Kidney (tissue), 14 donors: ENCODE results near the gene PCDHA10. TPM values are rescaled to one million over a fixed set of nuclear protein-coding genes. Genes with fewer than 3 reads are reported as not detected.
"Not testable (repeated sequence)": the region's sequence is repeated elsewhere in the genome, so short reads cannot be mapped to it uniquely, and the experiment has no call there.

Experiments used
- DNase-seq, 5 donors: peaks; one replicate each; pipeline ENCODE4 v3.0.0-alpha.2; 2013 to 2020
- FAIRE-seq: peaks from 2 replicates; lab custom pipeline; 2012; peaks lifted over from hg19 to GRCh38; lab: Jason Lieb, UNC
- H3K27ac ChIP-seq, 2 donors: one replicate each; pipeline ENCODE4 v1.7.0; 2013; ENCODE audit warnings: low read depth in 2 of 2, low read length in 2 of 2, inconsistent platforms in 1 of 2
- H3K27me3 ChIP-seq: one replicate; pipeline ENCODE4 v1.7.1; 2013; ENCODE audit warnings: low read length, inconsistent platforms; ENCODE audit not compliant: control insufficient read depth, insufficient read depth
- H3K36me3 ChIP-seq, 3 donors: one replicate each; pipeline versions ENCODE4 v1.7.0 to v1.7.1; 2013; ENCODE audit warnings: low read length in 3 of 3, control low read depth in 1 of 3, inconsistent platforms in 1 of 3; ENCODE audit not compliant: insufficient read depth in 3 of 3, control insufficient read depth in 2 of 3
- H3K4me1 ChIP-seq, 3 donors: one replicate each; pipeline versions ENCODE4 v1.7.0 to v1.7.1; 2013; ENCODE audit warnings: low read length in 3 of 3, inconsistent platforms in 1 of 3, low read depth in 1 of 3; ENCODE audit not compliant: control insufficient read depth in 2 of 3, insufficient read depth in 2 of 3
- H3K4me3 ChIP-seq, 3 donors: one replicate each; pipeline versions ENCODE4 v1.7.0 to v1.8.1; 2013; ENCODE audit warnings: low read length in 3 of 3, control low read depth in 1 of 3, inconsistent platforms in 1 of 3
- H3K9ac ChIP-seq, 3 donors: one replicate each; pipeline versions ENCODE4 v1.7.0 to v1.7.1; 2013; ENCODE audit warnings: low read length in 3 of 3, control low read depth in 1 of 3, inconsistent platforms in 1 of 3
- H3K9me3 ChIP-seq, 3 donors: one replicate each; pipeline versions ENCODE4 v1.7.0 to v1.7.1; 2013; ENCODE audit warnings: low read length in 3 of 3, control low read depth in 1 of 3, inconsistent platforms in 1 of 3; ENCODE audit not compliant: control insufficient read depth in 2 of 3, insufficient read depth in 1 of 3
- CTCF ChIP-seq: IDR thresholded peaks from 3 replicates; pipeline ENCODE4 v1.5.1; 2012; ENCODE audit warnings: mild to moderate bottlenecking, moderate library complexity, borderline replicate concordance; ENCODE audit not compliant: insufficient read depth; ENCODE audit errors: extremely low read depth
- intact Hi-C: fragments of 100-400 bp; cut with DNase I; formaldehyde crosslinking; loops from one replicate; pipeline ENCODE4 v1.11.1; 2022
- polyA plus RNA-seq: library from polyadenylated mRNA; stranded (reverse); fragments of 350-450 nt; fragmentation: Illumina TruSeq; extraction: RNeasy Lipid Tissue Mini Kit (QIAGEN cat#74804); gene quantifications from one replicate; pipeline ENCODE4 v1.2.3, GENCODE V29; 2014; ENCODE audit warnings: low read depth, low replicate concordance; ENCODE audit not compliant: insufficient read depth
- total RNA-seq: library from RNA; stranded (reverse); fragmentation: NEBNext Ultra II Directional; extraction: Animal tissue kit (Norgen Biotek cat#: 25700); gene quantifications from one replicate; pipeline ENCODE4 v1.2.1, GENCODE V29; 2021
- donor health status: control.
- donor health status: control.
- donor health status: control.
- donor health status: control.
- donor health status: control.
- donor health status: DM: yes; HTN: yes; CAD: no.
- donor health status: Normal renal cell carcinoma (clear cell type).

The PCDHA10 gene
- total and polyA plus RNA-seq, 2 donors from 2014 or later = 1.7 to 7.6 TPM

- FAIRE-seq (no peak), DNase-seq (peak in 1 of 5 donors; percentile 4)
- H3K9ac ChIP-seq = no peak within 1 kb of the TSS
- TF ChIP-seq CTCF = no peak
- no peak within 1 kb of the TSS for H3K27ac ChIP-seq
- peak within 1 kb of the TSS in 2 of 3 donors; percentile 2 to 22 for H3K4me3 ChIP-seq
- no peaks in the 10 kb centered on the region for H3K27me3 ChIP-seq
- peaks cover 0 to 13% (median 8%) of the 10 kb centered on the region in 3 donors for H3K9me3 ChIP-seq
- intact Hi-C loops = no loop called here
- H3K4me1 ChIP-seq = no peaks in the 10 kb centered on the region
- no peaks in the 10 kb centered on the region for H3K36me3 ChIP-seq
These were observed 21.7 kb upstream of the PCDHA10 start, which contains the start of gene PCDHA7 for GRCh38 chr5:140833993-140834392. TSS of gene PCDHA7 (plus strand) at chr5:140834269. CDS start at chr5:140834384, 115 bp downstream.

- H3K36me3 ChIP-seq, H3K27me3 ChIP-seq, FAIRE-seq, intact Hi-C loops, DNase-seq, H3K4me1 ChIP-seq, H3K27ac ChIP-seq, H3K9ac ChIP-seq: not testable (repeated sequence)
- H3K4me3 ChIP-seq = peak overlapping the region in 2 of 3 donors; percentile 2 to 22
- H3K9me3 ChIP-seq = peaks cover 0 to 13% (median 8%) of the 10 kb centered on the region in 3 donors
These were observed 21.2 kb upstream of the PCDHA10 start for GRCh38 chr5:140834439-140835008.

DNA sequence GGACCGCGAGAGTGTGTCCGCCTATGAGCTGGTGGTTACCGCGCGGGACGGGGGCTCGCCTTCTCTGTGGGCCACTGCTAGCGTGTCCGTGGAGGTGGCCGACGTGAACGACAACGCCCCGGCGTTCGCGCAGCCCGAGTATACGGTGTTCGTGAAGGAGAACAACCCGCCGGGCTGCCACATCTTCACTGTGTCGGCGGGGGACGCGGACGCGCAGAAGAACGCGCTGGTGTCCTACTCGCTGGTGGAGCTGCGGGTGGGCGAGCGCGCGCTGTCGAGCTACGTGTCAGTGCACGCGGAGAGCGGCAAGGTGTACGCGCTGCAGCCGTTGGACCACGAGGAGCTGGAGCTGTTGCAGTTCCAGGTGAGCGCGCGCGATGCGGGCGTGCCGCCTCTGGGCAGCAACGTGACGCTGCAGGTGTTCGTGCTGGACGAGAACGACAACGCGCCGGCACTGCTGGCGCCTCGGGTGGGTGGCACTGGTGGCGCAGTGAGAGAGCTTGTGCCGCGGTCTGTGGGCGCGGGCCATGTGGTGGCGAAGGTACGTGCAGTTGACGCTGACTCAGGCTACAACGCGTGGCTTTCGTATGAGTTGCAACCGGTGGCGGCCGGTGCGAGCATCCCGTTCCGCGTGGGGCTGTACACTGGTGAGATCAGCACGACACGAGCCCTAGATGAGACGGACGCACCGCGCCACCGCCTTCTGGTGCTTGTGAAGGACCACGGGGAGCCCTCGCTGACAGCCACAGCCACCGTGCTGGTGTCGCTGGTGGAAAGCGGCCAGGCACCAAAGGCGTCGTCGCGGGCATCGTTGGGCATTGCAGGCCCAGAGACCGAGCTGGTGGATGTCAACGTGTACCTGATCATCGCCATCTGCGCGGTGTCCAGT lies 19.8 kb upstream of the PCDHA10 start:
- TF ChIP-seq CTCF = no peak
- Histone ChIP-seq H3K27me3 (no peaks in the 10 kb centered on the region), H3K9ac (no peak overlapping the region), H3K9me3 (peaks cover 0 to 14% (median 10%) of the 10 kb centered on the region in 3 donors), H3K4me1 (no peaks in the 10 kb centered on the region), H3K27ac (no peak overlapping the region), H3K4me3 (no peak overlapping the region), H3K36me3 (no peaks in the 10 kb centered on the region)
- intact Hi-C loops = no loop called here
- DNase-seq (peak in 1 of 5 donors; percentile 70), FAIRE-seq (no peak)
